CD1c-positive myeloid dendritic cell (primary cell): ENCODE measurements around the gene PNLDC1.
"Not testable (repeated sequence)": the region's sequence is repeated elsewhere in the genome, so short reads cannot be mapped to it uniquely, and the experiment has no call there.

ENCODE experiments used
- DNase-seq: peaks from one replicate; pipeline ENCODE4 v3.0.0-alpha.2; 2016; ENCODE audit errors: extremely low spot score

PNLDC1 gene

DNA sequence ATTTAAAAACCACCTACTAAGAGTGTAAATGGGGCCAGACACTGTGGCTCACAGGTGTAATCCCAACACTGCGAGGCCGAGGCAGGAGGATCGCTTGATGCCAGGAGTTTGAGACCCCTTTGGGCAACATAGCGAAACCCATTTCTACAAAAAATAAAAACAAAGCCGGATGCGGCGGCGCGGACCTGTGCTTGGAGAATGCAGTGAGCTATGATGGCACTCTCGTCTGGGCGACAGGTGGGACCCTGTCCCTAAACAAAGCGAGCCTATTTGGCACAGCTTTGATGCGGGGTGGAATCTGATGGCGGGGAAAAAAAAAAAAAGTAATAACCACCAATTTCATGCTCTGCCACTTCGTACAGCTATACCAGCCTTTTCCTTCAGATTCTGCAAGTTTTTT is 11.8 kb upstream of the PNLDC1 start:
- DNase-seq = no peak

DNA sequence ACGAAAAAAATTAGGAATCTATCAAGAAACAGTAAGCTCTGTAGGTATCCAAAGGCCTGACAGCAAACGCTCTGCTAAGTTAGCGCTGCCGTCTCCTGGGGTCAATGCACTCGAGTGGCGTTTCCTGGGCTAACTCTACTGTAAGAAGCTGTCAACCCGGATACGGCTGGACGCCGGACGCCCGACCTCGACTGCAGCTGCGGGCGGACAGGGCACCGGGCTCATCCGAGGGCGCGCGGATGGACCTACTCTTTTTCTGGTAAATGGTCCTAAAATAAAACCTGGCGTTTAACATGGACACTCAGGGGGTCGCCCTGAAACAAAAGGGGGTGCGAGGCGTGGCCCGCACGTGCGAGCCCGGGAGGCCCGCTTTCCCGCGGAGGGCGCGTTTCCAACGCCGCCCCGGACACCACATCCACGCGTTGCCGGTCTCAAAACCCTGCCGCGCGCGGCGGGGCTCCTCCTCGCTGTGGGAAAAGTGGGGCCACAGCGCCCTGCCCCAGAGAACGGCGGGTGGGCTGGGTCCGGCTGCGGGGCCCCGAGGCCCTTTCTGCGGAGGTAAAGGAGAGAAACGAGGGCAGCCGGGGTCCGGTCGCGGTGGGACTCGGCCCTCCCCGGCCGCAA is 11.2 kb upstream of the PNLDC1 start:
- peak; percentile 34 for DNase-seq

DNA sequence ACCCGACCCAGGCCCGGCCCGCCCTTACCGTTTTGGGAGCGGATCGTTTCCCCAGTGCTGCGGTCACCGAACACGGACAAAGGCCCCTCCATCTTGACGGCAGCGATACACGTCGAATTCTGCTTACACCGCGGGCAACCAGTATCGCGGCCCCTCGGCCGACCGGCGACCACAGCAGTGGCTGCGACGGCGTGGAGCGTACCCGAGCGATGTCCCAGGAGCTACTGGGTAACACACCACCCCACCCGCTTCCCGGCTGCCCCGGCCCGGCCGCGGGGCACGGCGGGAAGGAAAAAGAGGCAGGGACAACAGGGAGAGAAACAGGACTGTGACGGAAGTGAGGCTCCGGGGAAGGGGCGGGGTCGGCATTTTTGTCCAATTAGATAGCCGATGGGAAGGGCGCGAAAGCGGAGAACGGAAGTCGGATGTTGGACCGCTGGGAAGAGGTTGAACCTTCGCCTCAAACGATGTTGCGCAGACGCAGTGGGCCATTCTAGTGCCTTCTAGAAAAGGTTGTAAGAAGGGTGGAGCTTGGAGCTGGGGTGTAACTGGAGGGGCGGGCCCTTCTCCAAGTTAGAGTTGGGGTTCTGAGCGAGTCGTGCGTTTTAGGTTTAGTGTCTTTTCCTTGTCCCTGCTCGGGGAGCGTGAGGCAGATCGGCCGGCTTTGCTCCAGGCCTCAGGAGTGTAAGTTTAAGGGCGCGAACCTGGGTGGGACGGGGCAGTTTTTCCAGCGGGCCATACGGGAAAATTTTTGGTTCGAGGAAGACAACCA is 10.5 kb upstream of the PNLDC1 start, which contains the start of gene TCP1:
TSS of gene TCP1 (minus strand) at position 226 of the 772 bp plus-strand sequence. CDS start at position 92, 134 bp downstream.
- DNase-seq = peak; percentile 100

DNA sequence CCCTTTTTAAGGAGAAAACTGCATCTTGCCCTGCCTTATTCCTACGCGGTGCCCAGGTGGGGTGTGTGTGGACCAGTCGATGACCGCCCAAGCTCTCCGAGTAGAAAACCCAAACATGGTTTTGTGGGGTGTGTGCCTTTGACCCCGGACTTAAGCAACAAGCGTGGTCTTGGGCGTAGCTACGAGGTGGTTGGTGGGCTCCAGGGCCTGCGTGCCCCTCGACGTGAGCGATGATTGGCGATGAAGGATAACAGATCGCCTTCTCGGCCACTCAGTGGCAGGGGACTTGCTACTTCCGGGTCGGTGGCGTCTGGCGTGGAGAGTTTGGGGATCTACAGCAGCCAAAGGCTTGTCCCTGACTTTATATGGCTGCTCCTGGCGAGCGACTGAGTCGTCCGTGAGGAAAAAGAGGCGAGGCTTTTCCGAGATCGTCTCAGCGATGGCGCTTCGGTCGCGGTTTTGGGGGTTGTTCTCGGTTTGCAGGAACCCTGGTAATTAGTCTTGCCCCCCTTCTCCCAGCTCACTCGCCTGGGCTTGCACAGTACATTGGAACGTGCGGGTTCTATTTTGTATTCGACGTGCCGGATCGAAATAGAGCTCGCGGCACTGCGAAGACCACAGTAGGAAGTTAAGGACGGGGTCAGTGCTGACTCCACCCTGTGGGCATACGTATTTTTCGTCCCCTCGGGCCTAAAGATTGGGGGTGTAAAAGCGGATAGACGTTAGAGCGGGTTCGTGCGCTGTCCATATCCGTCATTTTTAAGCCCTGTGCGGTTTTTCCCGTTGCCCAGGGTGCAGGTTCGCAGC is 9.7 kb upstream of the PNLDC1 start, which contains the start of gene MRPL18:
TSS of gene MRPL18 (plus strand) at position 319 of the 807 bp plus-strand sequence. CDS start at position 440, 121 bp downstream.
- peak; percentile 96 for DNase-seq

GRCh38 chr6:159790956-159791598 is 9.0 kb upstream of the PNLDC1 start:
- peak; percentile 30 for DNase-seq

- not testable (repeated sequence) for DNase-seq
Observed at GRCh38 chr6:159794976-159795375, 5.1 kb upstream of the PNLDC1 start.

- DNase-seq = no peak
Observed at GRCh38 chr6:159797554-159797953, 2.5 kb upstream of the PNLDC1 start.

DNA sequence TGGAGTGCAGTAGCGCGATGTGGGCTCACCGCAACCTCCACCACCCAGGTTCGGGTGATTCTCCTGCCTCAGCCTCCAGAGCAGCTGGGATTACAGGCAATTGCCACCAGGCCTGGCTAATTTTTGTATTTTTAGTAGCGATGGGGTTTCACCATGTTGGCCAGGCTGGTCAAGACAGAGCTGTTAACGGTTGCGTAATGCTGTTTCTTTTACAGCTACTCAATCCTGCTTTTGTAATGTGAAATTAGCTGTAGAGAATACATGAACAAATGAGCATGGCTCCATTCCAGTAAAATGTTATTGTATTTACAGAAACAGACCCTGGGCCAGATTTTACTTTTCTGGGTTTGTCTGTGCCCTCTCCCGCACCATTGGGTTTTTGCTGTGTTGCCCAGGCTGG is 1.9 kb downstream of the PNLDC1 start:
- no peak for DNase-seq

- DNase-seq = no peak
Observed at GRCh38 chr6:159804504-159804903, 4.4 kb downstream of the PNLDC1 start.

- no peak for DNase-seq
Observed at GRCh38 chr6:159805440-159806020, 5.5 kb downstream of the PNLDC1 start.

DNA sequence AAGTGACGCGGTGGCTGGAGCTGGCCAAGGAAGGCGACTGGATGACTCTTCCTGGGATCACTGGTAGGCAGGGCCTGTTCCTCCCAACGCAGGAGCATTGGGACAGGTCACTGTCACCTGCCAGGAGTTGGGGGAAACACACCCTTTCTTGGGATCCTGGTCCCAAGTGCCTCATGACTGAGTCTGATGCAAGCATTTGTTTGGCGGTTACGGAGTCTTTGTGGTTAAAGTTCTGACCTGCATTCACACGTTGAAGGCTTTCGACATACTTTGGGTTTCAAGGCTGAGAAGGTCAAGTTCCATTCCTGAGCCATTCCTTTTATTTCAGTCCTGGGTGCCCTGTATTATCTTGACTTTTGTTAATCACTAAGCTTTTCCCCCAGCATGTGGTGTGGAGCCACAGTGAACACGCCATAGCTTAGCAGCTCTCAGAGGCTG is 6.0 kb downstream of the PNLDC1 start:
- DNase-seq = no peak

DNA sequence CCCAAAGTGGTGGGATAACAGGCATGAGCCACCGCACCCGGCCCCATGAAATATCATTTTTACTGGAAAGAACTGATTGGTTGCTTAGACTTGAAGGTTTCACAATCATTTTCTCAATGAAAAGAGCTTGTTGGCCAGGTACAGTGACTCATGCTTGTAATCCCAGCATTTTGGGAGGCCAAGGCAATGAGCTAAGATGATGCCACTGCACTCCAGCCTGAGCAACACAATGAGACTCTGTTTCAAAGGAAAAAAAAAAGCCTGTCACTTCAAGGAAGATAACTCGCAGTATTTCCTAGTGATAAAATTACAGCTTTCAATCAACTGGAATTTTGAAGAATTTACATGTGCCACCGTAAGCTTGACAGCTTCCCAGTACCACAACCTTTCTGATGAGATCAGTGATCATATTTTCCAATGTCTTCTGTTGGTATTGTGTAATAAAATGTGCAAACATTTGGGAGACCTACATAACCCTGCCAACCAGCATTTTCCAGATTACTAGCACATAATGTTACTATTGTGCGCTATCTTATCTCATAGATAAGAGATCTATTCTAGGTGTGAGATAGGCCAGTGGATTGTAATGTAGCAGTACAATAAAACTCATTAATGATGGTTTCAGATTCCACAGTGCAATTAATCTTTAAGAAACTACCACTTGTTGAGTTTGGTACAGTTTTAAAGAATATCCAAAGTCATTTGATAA is 7.2 kb downstream of the PNLDC1 start:
- no peak for DNase-seq

GRCh38 chr6:159808647-159809046 is 8.6 kb downstream of the PNLDC1 start:
- DNase-seq = no peak

- no peak for DNase-seq
Observed at GRCh38 chr6:159809149-159809548, 9.1 kb downstream of the PNLDC1 start.

DNA sequence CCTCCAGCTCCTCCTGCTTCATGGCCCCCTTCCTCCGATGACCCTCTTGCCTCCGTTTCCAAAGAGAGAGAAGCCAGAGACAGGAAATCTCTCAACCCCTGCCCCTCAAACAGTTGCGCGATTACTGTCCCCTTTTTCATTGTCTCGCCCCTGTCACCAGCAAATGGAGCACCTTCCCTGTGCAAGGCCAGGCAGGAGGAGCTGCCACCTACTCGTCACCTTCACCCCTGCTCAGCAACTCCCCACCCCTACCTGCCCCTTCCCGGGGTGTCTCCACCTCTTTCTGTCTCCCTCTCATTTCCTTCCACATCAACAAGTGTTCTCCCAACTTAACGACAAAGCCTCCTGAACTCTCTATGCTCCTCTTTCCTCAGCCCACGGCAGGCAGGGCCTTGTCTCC is 13.7 kb downstream of the PNLDC1 start:
- no peak for DNase-seq

GRCh38 chr6:159815410-159815809 is 15.3 kb downstream of the PNLDC1 start:
- no peak for DNase-seq

DNA sequence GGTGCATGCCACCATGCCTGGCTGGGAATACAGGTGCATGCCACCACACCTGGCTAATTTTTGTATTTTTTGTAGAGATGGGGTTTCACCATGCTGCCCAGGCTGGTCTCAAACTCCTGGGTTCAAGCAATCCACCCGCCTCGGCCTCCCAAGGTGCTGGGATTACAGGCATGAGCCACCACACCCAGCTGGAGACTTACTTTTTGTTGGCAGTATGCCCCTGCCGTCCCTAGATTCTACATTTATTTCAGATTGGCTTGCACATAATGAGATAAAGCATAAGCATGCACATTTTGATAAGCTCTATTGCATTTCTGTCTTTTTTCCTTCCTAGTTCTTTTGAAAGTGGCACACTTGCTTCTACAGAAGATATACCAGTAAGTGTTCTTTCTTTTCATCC is 16.7 kb downstream of the PNLDC1 start:
- not testable (repeated sequence) for DNase-seq

DNA sequence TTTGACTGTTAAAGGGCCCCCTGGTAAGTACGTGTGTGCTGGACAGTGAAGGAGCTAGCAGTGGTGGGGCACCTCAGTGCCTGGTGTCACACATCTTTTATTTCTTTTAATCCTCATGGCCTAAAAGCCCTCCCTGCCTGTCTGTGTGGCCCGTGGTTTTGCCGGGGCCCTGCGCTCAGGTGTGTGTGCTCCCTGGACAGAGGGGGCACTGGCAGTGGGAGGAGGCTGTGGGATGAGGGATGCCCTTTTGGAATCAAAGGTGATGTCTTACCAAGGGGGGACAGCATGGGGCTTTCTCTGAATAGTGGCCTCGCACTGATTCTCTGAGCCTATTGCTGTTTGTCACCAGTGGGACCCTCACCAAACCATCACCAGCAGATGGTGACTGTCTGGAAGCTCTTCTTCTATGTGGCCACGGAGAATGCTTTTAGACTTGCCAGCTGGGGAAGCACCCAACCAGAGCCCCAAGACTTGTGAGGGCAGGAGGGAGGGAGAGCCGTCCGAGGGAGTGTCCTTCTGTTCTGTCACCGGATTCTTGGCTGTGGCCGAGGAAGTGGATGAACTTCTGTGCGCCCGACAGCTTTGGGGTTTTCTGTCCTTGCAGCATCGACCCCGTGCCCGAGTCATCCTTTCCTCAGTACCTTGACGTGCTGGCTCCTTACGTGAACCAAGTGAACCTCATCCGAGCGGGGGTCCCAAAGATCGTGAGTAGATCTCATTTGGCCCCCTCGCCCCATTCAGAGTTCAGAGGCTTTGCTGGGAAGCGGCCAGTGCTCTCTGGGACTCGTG is 18.1 kb downstream of the PNLDC1 start:
- no peak for DNase-seq

DNA sequence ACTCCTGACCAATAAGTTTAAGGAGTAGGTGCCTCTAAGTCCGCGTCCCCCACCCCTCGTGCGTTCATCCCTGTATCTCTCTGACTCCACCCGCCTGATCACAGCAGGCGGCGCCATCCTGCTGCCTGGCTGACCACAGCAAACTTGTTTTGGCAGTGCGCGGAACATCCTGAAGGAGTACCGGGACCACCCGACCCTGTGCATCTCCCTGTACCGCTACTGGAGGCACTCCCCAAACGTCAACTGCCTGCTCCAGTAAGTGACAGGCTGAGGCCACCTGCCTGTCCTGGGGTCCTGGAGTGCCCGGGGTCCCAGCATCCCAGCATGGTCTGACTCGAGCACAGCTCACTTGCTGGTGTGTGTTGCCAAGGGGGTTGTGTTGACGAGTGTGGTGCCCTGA is 19.0 kb downstream of the PNLDC1 start:
- DNase-seq = no peak
